Neural progenitor cell (in vitro differentiated cells): Measurements from ENCODE around the gene SPOCK1. TPM values are rescaled to one million over a fixed set of nuclear protein-coding genes. Genes with fewer than 3 reads are reported as not detected.

ENCODE experiments used
- DNase-seq: peaks from one replicate; pipeline ENCODE4 v3.0.0-alpha.2; 2016; ENCODE audit warnings: low spot score
- H2AFZ ChIP-seq: fragments of 200-600 bp; sonication (generic); replicated peaks from 2 replicates; pipeline ENCODE4 v1.6.1; 2016; ENCODE audit warnings: antibody characterized with exemption
- H3F3A ChIP-seq: fragments of 200-600 bp; sonication (generic); 2 replicates; pipeline ENCODE4 v1.6.1; 2016; ENCODE audit warnings: antibody characterized with exemption, low read depth
- H3K27ac ChIP-seq: fragments of 200-600 bp; sonication (generic); 2 replicates; pipeline ENCODE4 v1.5.1; 2016; ENCODE audit warnings: mild to moderate bottlenecking
- H3K27me3 ChIP-seq: fragments of 200-600 bp; sonication (generic); 2 replicates; pipeline ENCODE4 v1.6.1; 2016; ENCODE audit warnings: mild to moderate bottlenecking, moderate library complexity
- H3K36me3 ChIP-seq: fragments of 200-600 bp; sonication (generic); 2 replicates; pipeline ENCODE4 v1.5.1; 2016
- H3K4me1 ChIP-seq: fragments of 200-600 bp; sonication (generic); 2 replicates; pipeline ENCODE4 v1.6.1; 2016; ENCODE audit warnings: mixed run types
- H3K4me2 ChIP-seq: fragments of 200-600 bp; sonication (generic); 2 replicates; pipeline ENCODE4 v1.6.1; 2016
- H3K4me3 ChIP-seq: fragments of 200-600 bp; sonication (generic); 2 replicates; pipeline ENCODE4 v1.5.1; 2016
- H3K79me2 ChIP-seq: fragments of 200-600 bp; sonication (generic); 2 replicates; pipeline ENCODE4 v1.6.1; 2016; ENCODE audit warnings: low read depth
- H3K9ac ChIP-seq: fragments of 200-600 bp; sonication (generic); 2 replicates; pipeline ENCODE4 v1.6.1; 2016
- H3K9me3 ChIP-seq: fragments of 200-600 bp; sonication (generic); 2 replicates; pipeline ENCODE4 v1.5.1; 2016; ENCODE audit warnings: low read depth
- H4K20me1 ChIP-seq: fragments of 200-600 bp; sonication (generic); 2 replicates; pipeline ENCODE4 v1.6.1; 2016; ENCODE audit warnings: low read depth
- H3K27ac Mint-ChIP-seq: 3 replicates; pipeline ENCODE4 v1.8.0; 2021; ENCODE audit warnings: mixed read lengths
- H3K27me3 Mint-ChIP-seq: 2 replicates; pipeline ENCODE4 v1.8.0; 2022; ENCODE audit warnings: low read depth, mild to moderate bottlenecking, inconsistent platforms, moderate library complexity, mixed read lengths; ENCODE audit not compliant: insufficient read depth
- H3K36me3 Mint-ChIP-seq: 3 replicates; pipeline ENCODE4 v1.8.0; 2021; ENCODE audit warnings: mixed read lengths
- H3K4me1 Mint-ChIP-seq: 3 replicates; pipeline ENCODE4 v1.8.0; 2021; ENCODE audit warnings: mixed read lengths
- H3K4me3 Mint-ChIP-seq: 3 replicates; pipeline ENCODE4 v1.8.0; 2021; ENCODE audit warnings: mild to moderate bottlenecking, moderate library complexity, mixed read lengths
- H3K9me3 Mint-ChIP-seq: 3 replicates; pipeline ENCODE4 v1.8.0; 2020; ENCODE audit warnings: mixed read lengths
- CTCF ChIP-seq: fragments of 200-600 bp; sonication (generic); IDR thresholded peaks from 2 replicates; pipeline ENCODE4 v1.5.1; 2017; ENCODE audit warnings: antibody characterized with exemption, mild to moderate bottlenecking
- EZH2 ChIP-seq: fragments of 200-600 bp; sonication (generic); IDR thresholded peaks from 2 replicates; pipeline ENCODE4 v1.6.1; 2017; ENCODE audit warnings: antibody characterized with exemption, mild to moderate bottlenecking, moderate library complexity
- EZH2phosphoT487 ChIP-seq: fragments of 200-600 bp; sonication (generic); IDR thresholded peaks from 2 replicates; pipeline ENCODE4 v1.6.1; 2017; ENCODE audit warnings: antibody characterized with exemption
- total RNA-seq: library from RNA; depleted of rRNA; stranded (reverse); fragments of >200 nt; gene quantifications from 2 replicates; pipeline ENCODE4 v1.2.3, GENCODE V29; 2015; ENCODE audit warnings: low replicate concordance

Gene SPOCK1
- total RNA-seq, 1 donor from 2014 or later = 6.9 TPM

GRCh38 chr5:137328991-137329390, 170.1 kb downstream of the SPOCK1 start:
- Histone ChIP-seq H3K27me3 (no peaks in the 10 kb centered on the region), H3K4me2 (no peak overlapping the region), H3K79me2 (no peaks in the 10 kb centered on the region), H3K36me3 (no peaks in the 10 kb centered on the region), H4K20me1 (no peaks in the 10 kb centered on the region), H3K9ac (no peak overlapping the region), H3K27ac (no peak overlapping the region), H3F3A (no peaks in the 10 kb centered on the region), H3K4me1 (no peaks in the 10 kb centered on the region), H3K9me3 (no peaks in the 10 kb centered on the region), H2AFZ (no peak overlapping the region), H3K4me3 (no peak overlapping the region)
- H3K4me3 Mint-ChIP-seq = no peak overlapping the region
- no peaks in the 10 kb centered on the region for H3K36me3 Mint-ChIP-seq
- TF ChIP-seq EZH2phosphoT487 (no peak), EZH2 (no peak), CTCF (no peak)
- peaks cover 8% of the 10 kb centered on the region for H3K4me1 Mint-ChIP-seq
- peaks cover 3% of the 10 kb centered on the region for H3K27me3 Mint-ChIP-seq
- DNase-seq = no peak
- H3K9me3 Mint-ChIP-seq = no peaks in the 10 kb centered on the region
- H3K27ac Mint-ChIP-seq = no peak overlapping the region

GRCh38 chr5:137328463-137328862, 170.7 kb downstream of the SPOCK1 start:
- Histone ChIP-seq H3K4me1 (no peaks in the 10 kb centered on the region), H2AFZ (no peak overlapping the region), H3K9me3 (no peaks in the 10 kb centered on the region), H3K79me2 (no peaks in the 10 kb centered on the region), H3K4me3 (no peak overlapping the region), H3K27ac (no peak overlapping the region), H3K9ac (no peak overlapping the region), H4K20me1 (no peaks in the 10 kb centered on the region), H3K27me3 (no peaks in the 10 kb centered on the region), H3K4me2 (no peak overlapping the region), H3K36me3 (no peaks in the 10 kb centered on the region), H3F3A (no peaks in the 10 kb centered on the region)
- Mint-ChIP-seq H3K27ac (no peak overlapping the region), H3K27me3 (peaks cover 3% of the 10 kb centered on the region), H3K36me3 (no peaks in the 10 kb centered on the region), H3K9me3 (no peaks in the 10 kb centered on the region), H3K4me3 (no peak overlapping the region), H3K4me1 (peaks cover 8% of the 10 kb centered on the region)
- DNase-seq = no peak
- TF ChIP-seq EZH2 (no peak), CTCF (no peak), EZH2phosphoT487 (no peak)

GRCh38 chr5:137325721-137326120, 173.4 kb downstream of the SPOCK1 start:
- Histone ChIP-seq H3K4me3 (no peak overlapping the region), H3K27me3 (no peaks in the 10 kb centered on the region), H3F3A (no peaks in the 10 kb centered on the region), H3K9me3 (no peaks in the 10 kb centered on the region), H3K4me1 (no peaks in the 10 kb centered on the region), H3K27ac (no peak overlapping the region), H3K79me2 (no peaks in the 10 kb centered on the region), H2AFZ (no peak overlapping the region), H3K36me3 (no peaks in the 10 kb centered on the region), H3K9ac (no peak overlapping the region), H4K20me1 (no peaks in the 10 kb centered on the region), H3K4me2 (no peak overlapping the region)
- Mint-ChIP-seq H3K4me1 (peaks cover 8% of the 10 kb centered on the region), H3K9me3 (peaks cover 15% of the 10 kb centered on the region), H3K27ac (no peak overlapping the region), H3K36me3 (peaks cover 2% of the 10 kb centered on the region), H3K27me3 (peaks cover 8% of the 10 kb centered on the region), H3K4me3 (no peak overlapping the region)
- no peak for DNase-seq
- TF ChIP-seq EZH2phosphoT487 (no peak), EZH2 (no peak), CTCF (no peak)
